GM23338 (cell line): ENCODE results near the gene WFS1.

Source experiments
- CREB1 ChIP-seq: fragments of 250-450 bp; sonication (Bioruptor Pico); IDR thresholded peaks from 2 replicates; pipeline ENCODE4 v1.5.0; 2020; ENCODE audit warnings: low read depth, mild to moderate bottlenecking, moderate library complexity
- CTCF ChIP-seq, 2 experiments: fragments of 200-600 bp in 1 of 2; sonication (generic) in 1 of 2; conservative IDR thresholded peaks; 2 replicates each; pipeline versions ENCODE4 v1.5.1 to v1.6.1; 2016 to 2017; ENCODE audit warnings: antibody characterized with exemption in 2 of 2, low read depth in 2 of 2, mild to moderate bottlenecking in 2 of 2, moderate library complexity in 1 of 2
- ETS1 ChIP-seq: IDR thresholded peaks from 2 replicates; pipeline ENCODE4 v1.6.1; 2016; ENCODE audit warnings: antibody characterized with exemption
- EZH2 ChIP-seq: fragments of 200-600 bp; sonication (generic); IDR thresholded peaks from one replicate; pipeline ENCODE4 v1.8.0; 2017; ENCODE audit warnings: antibody characterized with exemption, mild to moderate bottlenecking, low read depth; ENCODE audit not compliant: unreplicated experiment
- EZH2phosphoT487 ChIP-seq: fragments of 200-600 bp; sonication (generic); IDR thresholded peaks from one replicate; pipeline ENCODE4 v1.8.1; 2018; ENCODE audit warnings: antibody characterized with exemption; ENCODE audit not compliant: unreplicated experiment
- JUNB ChIP-seq: IDR thresholded peaks from one replicate; pipeline ENCODE4 v1.6.1; 2016; ENCODE audit warnings: antibody characterized with exemption; ENCODE audit not compliant: unreplicated experiment
- POLR2AphosphoS5 ChIP-seq: IDR thresholded peaks from 2 replicates; pipeline ENCODE4 v1.6.1; 2016; ENCODE audit warnings: antibody characterized with exemption, low read depth
- REST ChIP-seq: IDR thresholded peaks from one replicate; pipeline ENCODE4 v1.6.1; 2018; ENCODE audit warnings: antibody characterized with exemption; ENCODE audit not compliant: unreplicated experiment
- ZNF331 ChIP-seq: fragments of 250-450 bp; sonication (Bioruptor Pico); IDR thresholded peaks from 2 replicates; pipeline ENCODE4 v1.5.0; 2020; ENCODE audit warnings: low read depth, mild to moderate bottlenecking, moderate library complexity

GRCh38 chr4:6293097-6293445 is 23.4 kb downstream of the WFS1 start:
- TF ChIP-seq POLR2AphosphoS5 (no peak), ZNF331 (CRISPR knock-in tag) (no peak), EZH2 (no peak), EZH2phosphoT487 (no peak), CTCF (conservative IDR thresholded peaks at IDR 0.05; ENCODE audit: low read depth in 2 of 2) (no peak), REST (no peak), JUNB (no peak), CREB1 (CRISPR knock-in tag) (no peak), ETS1 (no peak)
